DLD1 (cell line): ENCODE measurements around the gene PLEKHG2.

ENCODE experiments used
- in situ Hi-C: cut with HindIII; loops from 2 replicates; pipeline ENCODE4 v1.10.0; 2017; ENCODE audit warnings: low sequenced_read_pairs

Gene PLEKHG2

DNA sequence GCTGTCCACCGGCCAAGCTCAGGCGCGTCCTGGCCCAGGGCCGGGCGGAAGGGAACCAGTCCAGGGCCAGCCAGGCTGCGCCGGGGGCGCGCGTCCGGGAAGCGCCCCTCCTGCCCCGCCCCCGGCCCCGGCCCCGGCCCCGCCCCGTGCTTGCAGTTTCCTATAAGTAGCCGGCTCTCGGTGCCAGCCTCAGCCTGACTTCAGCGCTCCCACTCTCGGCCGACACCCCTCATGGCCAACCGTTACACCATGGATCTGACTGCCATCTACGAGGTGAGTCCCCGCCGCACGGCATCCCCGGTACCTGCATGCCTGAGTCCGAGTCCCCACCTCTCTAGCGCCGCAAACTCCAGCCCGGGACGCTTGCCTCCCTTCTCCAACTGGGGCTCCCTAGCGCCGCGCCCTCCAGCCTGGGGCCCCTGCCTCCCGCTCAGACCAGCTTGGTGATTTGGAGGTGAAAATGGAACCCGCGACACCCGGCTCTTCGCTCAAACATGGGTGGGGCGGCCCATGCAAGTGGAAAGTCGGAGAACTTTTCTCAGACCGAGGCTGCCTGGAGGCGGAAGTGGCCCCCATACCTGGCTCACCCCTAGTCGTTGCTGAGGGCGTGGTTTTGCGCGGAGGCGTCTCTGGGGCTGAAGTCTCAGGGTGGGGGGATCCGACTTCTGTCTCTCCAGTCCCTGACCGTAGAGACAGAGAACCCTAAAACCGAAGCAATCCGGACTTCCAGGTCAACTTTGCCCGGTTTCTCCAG is 5.6 kb upstream of the PLEKHG2 start, which contains the start of gene ZFP36:
Gene ZFP36 (plus strand): TSS at position 192 of the 754 bp plus-strand sequence. CDS start 58 bp downstream, at position 250.
- in situ Hi-C loops = no loop called here

DNA sequence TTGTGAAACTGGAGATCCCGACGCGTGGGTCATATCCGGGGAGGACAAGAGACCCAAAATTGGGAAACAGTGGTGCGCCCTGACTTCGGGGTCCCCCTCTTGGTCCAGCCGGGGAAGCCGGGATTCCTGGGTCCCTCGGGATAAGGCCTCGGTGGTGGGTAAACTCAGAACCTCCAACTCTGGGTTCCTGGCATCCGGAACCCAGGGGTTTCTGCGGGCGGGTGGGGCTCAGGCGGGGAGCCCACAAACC is 5.1 kb upstream of the PLEKHG2 start:
- in situ Hi-C loops = no loop called here

DNA sequence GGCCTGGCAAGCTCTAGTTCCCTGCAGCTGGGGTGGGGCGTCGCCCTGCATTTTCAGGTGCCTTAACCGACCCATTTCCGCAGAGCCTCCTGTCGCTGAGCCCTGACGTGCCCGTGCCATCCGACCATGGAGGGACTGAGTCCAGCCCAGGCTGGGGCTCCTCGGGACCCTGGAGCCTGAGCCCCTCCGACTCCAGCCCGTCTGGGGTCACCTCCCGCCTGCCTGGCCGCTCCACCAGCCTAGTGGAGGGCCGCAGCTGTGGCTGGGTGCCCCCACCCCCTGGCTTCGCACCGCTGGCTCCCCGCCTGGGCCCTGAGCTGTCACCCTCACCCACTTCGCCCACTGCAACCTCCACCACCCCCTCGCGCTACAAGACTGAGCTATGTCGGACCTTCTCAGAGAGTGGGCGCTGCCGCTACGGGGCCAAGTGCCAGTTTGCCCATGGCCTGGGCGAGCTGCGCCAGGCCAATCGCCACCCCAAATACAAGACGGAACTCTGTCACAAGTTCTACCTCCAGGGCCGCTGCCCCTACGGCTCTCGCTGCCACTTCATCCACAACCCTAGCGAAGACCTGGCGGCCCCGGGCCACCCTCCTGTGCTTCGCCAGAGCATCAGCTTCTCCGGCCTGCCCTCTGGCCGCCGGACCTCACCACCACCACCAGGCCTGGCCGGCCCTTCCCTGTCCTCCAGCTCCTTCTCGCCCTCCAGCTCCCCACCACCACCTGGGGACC is 4.6 kb upstream of the PLEKHG2 start:
- in situ Hi-C loops = no loop called here

- in situ Hi-C loops = no loop called here
Measured at GRCh38 chr19:39408392-39409207, 3.9 kb upstream of the PLEKHG2 start.

- in situ Hi-C loops = no loop called here
Measured at GRCh38 chr19:39409208-39410016, 3.1 kb upstream of the PLEKHG2 start.

- in situ Hi-C loops = no loop called here
Measured at GRCh38 chr19:39410017-39410830, 2.2 kb upstream of the PLEKHG2 start.

DNA sequence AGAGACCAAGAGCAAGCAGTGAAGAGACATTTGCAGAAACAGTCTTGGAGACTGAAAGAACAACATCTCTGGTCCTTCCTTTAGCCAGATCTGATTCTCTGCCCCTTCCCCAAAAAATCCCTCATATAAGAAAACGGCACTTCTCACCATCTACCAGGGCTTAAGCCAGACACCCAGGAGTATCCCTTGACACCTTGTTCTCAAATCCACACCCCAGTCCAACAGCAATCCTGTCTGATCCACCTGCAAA is 1.7 kb upstream of the PLEKHG2 start:
- in situ Hi-C loops = no loop called here

DNA sequence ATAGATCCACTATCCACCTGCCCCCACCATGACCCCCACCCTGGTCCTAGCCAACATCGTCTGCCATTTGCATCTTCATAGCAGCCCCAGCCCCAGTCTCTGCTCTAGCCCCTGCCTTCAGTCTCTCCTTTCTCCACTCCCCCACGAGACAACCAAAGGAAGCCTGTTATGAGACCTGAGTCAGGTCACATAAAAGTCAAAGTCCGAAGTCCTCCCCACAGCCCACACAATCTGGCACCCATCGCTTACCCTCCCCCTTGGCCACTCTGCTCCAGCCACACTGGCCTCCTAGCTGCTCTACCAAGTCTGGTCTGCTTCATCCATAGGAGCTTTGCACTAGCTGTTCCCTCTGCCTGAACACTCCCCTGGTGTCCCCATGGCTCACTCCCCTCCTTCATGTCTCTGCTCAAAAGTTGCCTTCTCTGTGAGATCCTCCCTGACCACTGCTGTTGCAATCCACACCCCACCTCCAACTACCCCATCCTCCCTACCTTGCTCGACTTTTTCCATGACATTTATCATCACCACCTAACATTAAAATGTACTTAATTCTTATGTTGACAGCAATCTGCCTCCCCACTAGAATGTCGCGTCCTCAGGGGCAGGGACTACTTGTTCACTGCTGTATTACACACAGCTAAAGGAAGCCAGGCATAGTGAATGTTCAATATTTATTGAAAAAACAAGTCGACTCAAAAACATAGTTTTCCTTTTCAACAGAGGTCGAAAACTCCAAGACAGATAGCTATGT is 1.2 kb upstream of the PLEKHG2 start:
- in situ Hi-C loops = no loop called here

GRCh38 chr19:39411832-39412099 is 703 bp upstream of the PLEKHG2 start:
- in situ Hi-C loops = no loop called here

- in situ Hi-C loops = no loop called here
Measured at GRCh38 chr19:39412867-39413271, 400 bp downstream of the PLEKHG2 start.

- in situ Hi-C loops = no loop called here
Measured at GRCh38 chr19:39413272-39413910, 922 bp downstream of the PLEKHG2 start.

- in situ Hi-C loops = no loop called here
Measured at GRCh38 chr19:39413911-39414608, 1.6 kb downstream of the PLEKHG2 start.

GRCh38 chr19:39415111-39416046 is 2.9 kb downstream of the PLEKHG2 start:
- in situ Hi-C loops = no loop called here

DNA sequence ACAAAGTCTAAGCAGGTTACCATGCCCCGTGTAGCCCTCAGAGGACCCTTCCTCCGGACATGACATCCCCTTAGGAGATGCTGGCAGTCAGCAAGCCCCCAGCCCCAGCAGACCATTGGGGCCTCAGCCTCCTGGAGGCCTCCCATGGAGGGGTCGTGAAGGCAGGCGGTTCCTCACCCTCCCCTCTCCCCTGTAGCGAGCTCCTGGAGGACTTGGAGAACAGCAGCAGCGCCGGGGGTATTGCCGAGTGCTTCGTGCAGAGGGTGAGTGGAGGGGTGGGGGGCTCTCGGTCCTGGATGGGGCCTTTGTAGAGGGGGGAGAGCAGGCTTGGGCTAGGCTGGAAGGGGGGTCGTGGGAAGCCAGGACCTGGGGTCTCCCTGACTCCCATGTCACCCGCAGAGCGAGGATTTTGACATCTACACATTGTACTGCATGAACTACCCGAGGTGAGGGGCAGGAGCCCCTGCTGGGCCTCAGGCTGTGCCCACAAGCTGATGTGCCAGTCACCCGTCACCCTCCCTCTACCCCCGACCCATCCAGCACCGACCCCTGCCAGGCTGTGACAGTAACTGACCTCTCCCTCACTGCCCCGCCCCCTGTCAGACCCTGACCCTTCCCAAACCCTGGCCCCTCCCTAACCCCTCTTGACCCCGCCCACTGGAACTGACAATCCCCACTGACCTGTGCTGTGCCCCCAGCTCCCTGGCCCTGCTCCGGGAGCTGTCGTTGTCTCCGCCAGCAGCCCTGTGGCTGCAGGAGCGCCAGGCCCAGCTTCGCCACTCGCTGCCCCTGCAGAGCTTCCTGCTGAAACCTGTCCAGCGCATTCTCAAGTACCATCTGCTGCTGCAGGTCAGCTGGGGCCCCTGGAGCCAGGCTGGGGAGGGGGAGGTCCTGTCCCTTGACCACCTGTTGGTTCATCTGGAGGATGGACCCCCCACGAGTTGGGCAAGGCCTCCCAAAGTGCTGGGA is 4.0 kb downstream of the PLEKHG2 start:
- in situ Hi-C loops = no loop called here

- in situ Hi-C loops = no loop called here
Measured at GRCh38 chr19:39417463-39418181, 5.2 kb downstream of the PLEKHG2 start.

- in situ Hi-C loops = no loop called here
Measured at GRCh38 chr19:39419003-39419402, 6.5 kb downstream of the PLEKHG2 start.
